OCI-LY3 (cell line): Measurements from ENCODE around the gene TARS2.

Source experiments
- EZH2phosphoT487 ChIP-seq: fragments of 200-600 bp; shearing (Covaris generic); IDR thresholded peaks from 2 replicates; pipeline ENCODE4 v1.6.1; 2018; ENCODE audit warnings: antibody characterized with exemption, mixed run types, low read depth
- TF ChIP-seq, protein P1 (sequence below): fragments of 200-600, 300-600 bp; sonication (generic); IDR thresholded peaks from 2 replicates; pipeline ENCODE4 v1.5.1; 2014; ENCODE audit warnings: antibody characterized with exemption, low read length, low read depth

GRCh38 chr1:150536836-150537731 lies 49.9 kb downstream of the TARS2 start:
- TF ChIP-seq, protein P1, sequence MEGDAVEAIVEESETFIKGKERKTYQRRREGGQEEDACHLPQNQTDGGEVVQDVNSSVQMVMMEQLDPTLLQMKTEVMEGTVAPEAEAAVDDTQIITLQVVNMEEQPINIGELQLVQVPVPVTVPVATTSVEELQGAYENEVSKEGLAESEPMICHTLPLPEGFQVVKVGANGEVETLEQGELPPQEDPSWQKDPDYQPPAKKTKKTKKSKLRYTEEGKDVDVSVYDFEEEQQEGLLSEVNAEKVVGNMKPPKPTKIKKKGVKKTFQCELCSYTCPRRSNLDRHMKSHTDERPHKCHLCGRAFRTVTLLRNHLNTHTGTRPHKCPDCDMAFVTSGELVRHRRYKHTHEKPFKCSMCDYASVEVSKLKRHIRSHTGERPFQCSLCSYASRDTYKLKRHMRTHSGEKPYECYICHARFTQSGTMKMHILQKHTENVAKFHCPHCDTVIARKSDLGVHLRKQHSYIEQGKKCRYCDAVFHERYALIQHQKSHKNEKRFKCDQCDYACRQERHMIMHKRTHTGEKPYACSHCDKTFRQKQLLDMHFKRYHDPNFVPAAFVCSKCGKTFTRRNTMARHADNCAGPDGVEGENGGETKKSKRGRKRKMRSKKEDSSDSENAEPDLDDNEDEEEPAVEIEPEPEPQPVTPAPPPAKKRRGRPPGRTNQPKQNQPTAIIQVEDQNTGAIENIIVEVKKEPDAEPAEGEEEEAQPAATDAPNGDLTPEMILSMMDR: no peak
- TF ChIP-seq EZH2phosphoT487: no peak
